Measurements from ENCODE around the gene GLI3. TPM values are rescaled to one million over a fixed set of nuclear protein-coding genes. Genes with fewer than 3 reads are reported as not detected.

Gene GLI3
- total RNA-seq, 2 donors from 2014 or later = 0.34 to 1.1 TPM

DNA sequence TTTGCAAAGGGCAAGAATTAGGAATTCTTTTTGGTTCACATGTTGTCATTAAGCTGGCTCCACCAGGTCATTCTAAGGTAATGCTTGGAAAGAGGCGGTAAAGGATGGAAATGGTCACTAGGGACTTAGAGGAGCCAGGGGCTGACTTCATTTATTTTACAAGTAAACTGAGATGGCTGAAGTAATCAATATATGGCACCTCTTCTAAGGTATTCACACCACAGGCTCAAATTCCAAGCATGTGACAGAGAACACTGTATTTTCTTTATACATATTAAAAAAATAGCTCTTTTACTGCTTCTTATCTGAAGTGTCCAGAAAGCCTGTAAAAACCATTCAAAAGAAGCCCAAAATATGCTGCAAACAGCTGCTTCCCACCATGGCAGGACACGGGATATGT lies 239.0 kb downstream of the GLI3 start:
- Mint-ChIP-seq H3K4me1 (peaks cover 8% of the 10 kb centered on the region), H3K4me3 (no peak overlapping the region), H3K36me3 (ENCODE audit: low read depth) (no peaks in the 10 kb centered on the region), H3K27ac (no peak overlapping the region), H3K27me3 (peaks cover 26% of the 10 kb centered on the region)
- DNase-seq (no peak), ATAC-seq (no peak)
- H3K9me3 ChIP-seq (ENCODE audit: control insufficient read depth, low read length, poor library complexity, severe bottlenecking) = no peaks in the 10 kb centered on the region

DNA sequence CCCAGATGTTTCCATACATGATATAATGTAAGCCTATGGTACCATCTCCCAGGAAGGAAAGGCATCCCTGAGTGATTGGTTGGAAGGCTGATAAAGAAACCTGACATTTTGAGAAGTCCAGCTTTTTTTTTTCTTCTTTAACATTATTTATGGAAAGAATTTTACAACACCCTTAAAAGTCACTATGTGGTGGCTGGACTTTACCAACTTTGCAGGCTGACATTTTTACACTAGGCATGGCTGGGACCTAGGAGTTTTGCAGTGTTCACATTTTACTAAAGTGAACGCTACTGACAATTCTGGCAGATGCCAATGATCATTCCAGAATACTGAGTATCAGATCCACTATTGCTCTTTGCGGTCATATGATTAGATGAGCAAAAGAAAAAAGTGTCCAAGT lies 239.9 kb downstream of the GLI3 start:
- Mint-ChIP-seq H3K4me3 (no peak overlapping the region), H3K27ac (no peak overlapping the region), H3K27me3 (peaks cover 35% of the 10 kb centered on the region), H3K4me1 (peaks cover 11% of the 10 kb centered on the region), H3K36me3 (ENCODE audit: low read depth) (no peaks in the 10 kb centered on the region)
- H3K9me3 ChIP-seq (ENCODE audit: control insufficient read depth, low read length, poor library complexity, severe bottlenecking) = no peaks in the 10 kb centered on the region
- ATAC-seq = no peak
- DNase-seq = no peak

DNA sequence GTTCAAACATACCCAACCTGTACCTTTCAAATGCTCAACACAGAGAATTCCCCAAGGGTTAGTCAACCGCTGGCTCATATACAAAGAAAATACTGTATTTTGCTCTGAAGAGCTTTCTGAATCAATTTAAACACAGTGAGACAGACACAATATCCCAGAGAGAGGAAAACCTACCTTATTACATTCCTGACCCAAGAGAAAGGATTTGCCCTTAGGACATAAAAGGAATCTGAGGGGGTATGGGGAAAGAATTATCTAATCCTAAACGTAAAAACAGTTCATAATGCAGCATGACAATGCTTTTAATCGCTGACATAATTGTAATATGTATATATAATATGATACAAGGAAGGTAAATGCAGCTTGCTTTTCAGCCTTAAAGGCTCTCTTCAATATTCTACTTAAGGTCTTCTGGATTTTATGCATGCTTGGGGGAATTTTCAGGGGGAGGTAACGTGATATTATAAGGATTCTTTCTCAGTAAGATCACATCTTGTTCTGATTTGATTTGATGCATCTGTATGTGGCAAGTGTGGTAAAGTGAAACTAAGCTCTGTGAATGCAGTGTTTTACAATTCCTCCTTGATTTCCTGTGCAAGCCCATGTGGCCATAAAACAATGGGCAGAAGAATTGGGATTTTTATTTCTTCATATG lies 240.5 kb downstream of the GLI3 start:
- DNase-seq (no peak), ATAC-seq (no peak)
- H3K9me3 ChIP-seq (ENCODE audit: control insufficient read depth, low read length, poor library complexity, severe bottlenecking) = no peaks in the 10 kb centered on the region
- peaks cover 11% of the 10 kb centered on the region for H3K4me1 Mint-ChIP-seq
- H3K4me3 Mint-ChIP-seq = no peak overlapping the region
- H3K36me3 Mint-ChIP-seq (ENCODE audit: low read depth) = no peaks in the 10 kb centered on the region
- H3K27ac Mint-ChIP-seq = no peak overlapping the region
- peaks cover 40% of the 10 kb centered on the region for H3K27me3 Mint-ChIP-seq

DNA sequence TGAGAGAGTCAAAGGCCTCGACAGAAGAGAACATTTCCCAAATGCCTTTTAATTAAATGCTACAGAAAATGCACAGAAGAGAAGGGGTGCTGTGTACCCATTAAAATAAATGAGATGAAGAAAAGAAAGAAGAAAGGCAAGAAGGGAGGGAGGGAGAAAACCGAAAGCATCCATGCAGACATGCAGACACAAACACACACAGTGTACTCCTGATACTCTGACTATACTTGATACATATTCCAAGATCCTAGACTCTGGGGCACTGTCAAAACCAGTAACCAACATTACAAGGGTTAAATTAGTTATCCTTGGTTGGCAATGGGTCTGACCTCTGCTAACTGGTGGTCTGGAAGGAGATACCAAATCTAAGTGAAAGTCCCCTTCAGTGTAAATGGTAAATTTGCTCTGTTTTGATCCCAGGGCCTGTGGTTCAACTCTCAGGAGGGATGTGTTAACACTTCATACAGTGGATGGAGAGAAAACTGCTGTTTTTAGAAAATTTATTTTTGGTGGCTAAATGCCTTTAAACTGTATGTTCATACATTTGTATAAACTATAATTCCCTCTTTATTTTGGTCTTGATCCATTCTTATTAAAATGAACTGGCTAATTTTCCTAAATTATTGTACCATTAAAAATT lies 241.3 kb downstream of the GLI3 start:
- H3K4me3 Mint-ChIP-seq = no peak overlapping the region
- H3K36me3 Mint-ChIP-seq (ENCODE audit: low read depth) = no peaks in the 10 kb centered on the region

DNA sequence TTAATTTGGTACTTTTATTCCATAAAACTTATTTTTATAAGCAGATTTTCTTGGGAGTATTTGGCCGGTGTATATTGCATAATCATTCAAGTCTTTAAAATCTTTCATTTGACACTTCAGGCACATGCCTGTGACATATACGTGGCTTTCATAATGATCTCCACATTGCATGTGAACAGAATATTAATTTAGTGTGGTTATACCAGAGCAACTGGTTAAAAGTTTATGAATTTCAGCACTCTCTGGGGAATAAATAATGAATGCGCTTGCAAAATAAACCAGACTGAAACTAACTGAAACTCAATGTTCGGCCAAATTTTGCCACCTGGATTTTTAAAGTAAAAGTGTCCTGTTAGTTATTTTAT lies 242.3 kb downstream of the GLI3 start:
- H3K27me3 Mint-ChIP-seq = peaks cover 29% of the 10 kb centered on the region
- peaks cover 8% of the 10 kb centered on the region for H3K4me1 Mint-ChIP-seq
- H3K4me3 Mint-ChIP-seq = no peak overlapping the region
- H3K36me3 Mint-ChIP-seq (ENCODE audit: low read depth) = no peaks in the 10 kb centered on the region
- DNase-seq (no peak), ATAC-seq (no peak)
- no peak overlapping the region for H3K27ac Mint-ChIP-seq
- H3K9me3 ChIP-seq (ENCODE audit: control insufficient read depth, low read length, poor library complexity, severe bottlenecking) = no peaks in the 10 kb centered on the region

More for the DNA sequence above, 241.3 kb downstream of the GLI3 start:
- no peak for ATAC-seq
- no peak for DNase-seq
- H3K9me3 ChIP-seq (ENCODE audit: control insufficient read depth, low read length, poor library complexity, severe bottlenecking) = no peaks in the 10 kb centered on the region
- Mint-ChIP-seq H3K27ac (no peak overlapping the region), H3K4me1 (peaks cover 11% of the 10 kb centered on the region), H3K27me3 (peaks cover 40% of the 10 kb centered on the region)

DNA sequence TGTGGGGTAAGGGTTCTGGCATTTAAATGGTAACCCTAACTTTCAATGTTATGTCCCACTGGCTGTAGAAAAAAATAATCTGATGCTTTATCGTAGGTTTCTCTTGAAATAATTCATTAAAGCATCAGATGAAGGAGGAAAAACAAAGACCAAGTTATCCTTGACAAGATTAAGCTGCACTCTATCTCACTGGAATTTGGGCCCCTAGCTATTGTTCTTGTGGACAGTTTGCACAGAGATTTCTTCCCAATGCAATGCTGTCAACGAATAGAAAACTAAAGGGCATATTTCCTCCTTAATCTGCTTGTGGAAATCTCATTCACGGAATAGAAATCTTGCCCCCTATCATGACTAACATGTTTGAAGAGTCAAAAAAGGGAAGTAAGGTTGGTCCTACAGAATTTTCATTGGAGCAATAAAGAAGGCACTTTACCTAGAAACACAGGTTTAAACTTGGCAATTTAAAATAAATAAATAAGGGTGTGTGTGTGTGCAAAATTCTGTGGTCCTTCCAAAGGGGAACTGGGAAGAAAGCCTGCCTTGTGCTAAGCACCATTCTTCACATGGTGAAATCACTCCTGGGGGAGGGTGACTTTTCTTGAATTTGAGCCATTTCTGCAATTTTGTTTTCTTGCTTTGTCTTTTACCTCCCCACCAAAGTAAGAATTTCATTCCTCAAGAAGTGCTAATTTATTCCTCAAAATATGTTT lies 242.8 kb downstream of the GLI3 start:
- H3K36me3 Mint-ChIP-seq (ENCODE audit: low read depth) = no peaks in the 10 kb centered on the region
- no peak overlapping the region for H3K4me3 Mint-ChIP-seq
- peaks cover 25% of the 10 kb centered on the region for H3K27me3 Mint-ChIP-seq
- peaks cover 7% of the 10 kb centered on the region for H3K4me1 Mint-ChIP-seq
- ATAC-seq = no peak
- no peak overlapping the region for H3K27ac Mint-ChIP-seq
- no peak for DNase-seq
- no peaks in the 10 kb centered on the region for H3K9me3 ChIP-seq (ENCODE audit: control insufficient read depth, low read length, poor library complexity, severe bottlenecking)

DNA sequence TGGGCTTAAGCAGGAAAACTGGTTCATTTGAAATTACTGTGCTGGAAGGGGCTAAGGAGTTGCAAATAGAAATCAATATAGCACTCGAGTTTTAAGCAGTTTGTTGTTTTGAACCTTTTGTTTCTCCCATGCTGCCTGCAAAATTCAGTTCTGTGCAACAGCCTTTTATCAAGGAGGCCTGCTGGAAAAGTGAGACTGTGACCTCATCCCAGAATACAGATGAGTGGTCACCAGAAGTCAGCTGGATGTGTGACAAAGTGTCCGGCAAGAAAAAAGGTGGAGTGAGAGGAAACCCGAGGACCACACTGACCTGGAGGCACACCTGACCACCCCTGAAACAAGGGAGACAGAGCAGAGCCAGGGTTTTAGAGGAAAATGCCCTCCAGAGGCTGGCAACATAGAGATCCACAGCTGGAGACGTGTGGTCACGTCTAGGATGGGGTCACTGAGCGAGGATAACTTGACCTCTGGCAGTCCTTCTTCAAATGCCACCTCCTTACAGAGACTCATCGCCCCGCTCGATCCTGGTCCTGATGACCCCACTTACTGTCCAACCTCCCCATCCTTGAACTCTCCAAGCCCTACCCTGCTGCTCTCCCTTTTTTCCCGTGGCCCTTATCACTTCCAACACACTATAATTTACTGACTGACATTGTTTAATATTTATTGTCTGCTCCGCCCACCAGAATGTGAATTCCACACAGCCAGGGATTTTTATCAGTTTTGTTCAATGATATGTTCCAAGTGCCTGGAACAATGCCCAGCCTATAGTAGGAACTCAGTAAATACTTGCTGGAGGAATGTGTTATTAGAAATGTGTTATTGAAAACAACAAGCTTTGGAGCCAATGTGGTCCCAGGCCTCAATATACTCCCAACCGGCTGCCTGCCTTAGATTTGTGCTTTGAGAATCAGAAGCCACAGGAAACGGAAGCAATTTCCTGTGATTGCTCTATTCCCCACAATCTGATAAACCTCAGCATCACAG lies 243.8 kb downstream of the GLI3 start:
- H3K36me3 Mint-ChIP-seq (ENCODE audit: low read depth) = no peaks in the 10 kb centered on the region
- no peaks in the 10 kb centered on the region for H3K9me3 ChIP-seq (ENCODE audit: control insufficient read depth, low read length, poor library complexity, severe bottlenecking)
- H3K4me3 Mint-ChIP-seq = no peak overlapping the region
- H3K27me3 Mint-ChIP-seq = peaks cover 25% of the 10 kb centered on the region
- H3K27ac Mint-ChIP-seq = peak overlapping the region; percentile 10
- ATAC-seq (no peak), DNase-seq (no peak)
- H3K4me1 Mint-ChIP-seq = peaks cover 7% of the 10 kb centered on the region

DNA sequence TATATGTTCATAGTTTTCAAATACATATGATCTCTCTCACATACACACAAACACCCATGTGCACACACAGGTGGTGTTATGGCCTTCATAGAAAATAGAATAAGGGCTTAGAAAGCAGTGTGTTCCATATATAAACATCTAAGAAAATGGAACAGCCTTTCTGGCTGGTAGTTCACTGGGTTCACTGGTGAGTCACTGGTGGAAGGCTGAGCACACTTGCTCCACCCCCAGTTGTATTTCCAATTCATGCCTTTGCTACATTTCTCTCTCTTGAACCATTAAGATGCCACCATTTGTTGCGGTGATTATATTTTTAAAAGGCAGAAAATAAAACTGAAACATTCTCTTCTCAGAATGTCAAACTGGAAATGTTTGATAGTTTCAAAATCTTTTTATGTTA lies 252.1 kb downstream of the GLI3 start:
- no peak for DNase-seq
- Mint-ChIP-seq H3K27ac (no peak overlapping the region), H3K4me3 (no peak overlapping the region), H3K27me3 (peaks cover 28% of the 10 kb centered on the region), H3K4me1 (no peaks in the 10 kb centered on the region), H3K36me3 (ENCODE audit: low read depth) (peaks cover 2% of the 10 kb centered on the region)
- H3K9me3 ChIP-seq (ENCODE audit: control insufficient read depth, low read length, poor library complexity, severe bottlenecking) = no peaks in the 10 kb centered on the region
- ATAC-seq = no peak

DNA sequence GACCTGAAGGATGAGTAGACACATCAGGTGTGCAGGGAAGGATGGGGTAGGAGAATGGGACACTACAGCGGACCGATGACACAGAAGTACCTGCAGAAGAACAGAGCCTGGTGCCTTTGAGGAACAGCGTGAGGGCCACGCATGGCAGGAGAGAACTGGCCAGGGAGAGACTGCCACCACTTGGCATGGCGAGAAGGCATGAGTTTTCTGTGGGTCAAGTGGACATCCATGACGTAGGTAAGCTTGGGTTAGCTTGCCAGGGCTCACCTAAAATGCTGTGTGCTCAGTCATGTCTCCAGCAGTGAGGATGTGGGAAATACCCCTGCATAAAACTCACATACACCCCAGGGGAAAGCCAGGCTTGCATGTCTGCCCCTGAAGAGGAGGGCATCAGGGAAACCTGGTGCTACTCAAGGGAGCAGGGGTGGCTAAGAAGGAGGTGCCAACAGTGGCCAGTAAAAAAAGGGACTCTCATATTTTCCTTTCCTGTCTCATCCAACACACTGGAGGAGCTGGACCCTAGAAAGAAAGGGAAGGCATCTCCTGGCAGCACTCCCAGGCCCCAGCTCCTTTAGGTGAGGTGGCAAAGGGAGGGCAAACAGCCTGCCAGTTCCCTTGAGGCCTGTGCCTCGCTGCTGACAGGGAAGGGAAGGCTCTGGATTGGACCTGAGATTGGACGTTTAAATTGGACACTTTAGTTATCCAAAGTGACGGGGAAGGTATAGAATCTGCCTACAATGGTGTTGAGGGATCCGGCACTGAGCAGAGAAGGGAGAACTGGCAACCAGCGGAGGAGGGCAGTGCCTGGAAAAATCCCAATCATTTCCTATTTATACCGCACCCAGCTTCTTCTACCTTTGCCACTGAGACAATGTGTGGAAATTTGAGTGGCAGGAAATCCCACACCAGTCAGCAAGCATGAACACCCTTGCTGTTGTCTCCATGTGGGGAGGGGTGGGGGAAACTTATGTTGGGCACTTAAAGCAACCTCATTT lies 255.7 kb downstream of the GLI3 start:
- ATAC-seq (no peak), DNase-seq (no peak)
- peaks cover 2% of the 10 kb centered on the region for H3K36me3 Mint-ChIP-seq (ENCODE audit: low read depth)
- peaks cover 38% of the 10 kb centered on the region for H3K27me3 Mint-ChIP-seq
- no peaks in the 10 kb centered on the region for H3K9me3 ChIP-seq (ENCODE audit: control insufficient read depth, low read length, poor library complexity, severe bottlenecking)
- H3K4me3 Mint-ChIP-seq = no peak overlapping the region
- H3K4me1 Mint-ChIP-seq = no peaks in the 10 kb centered on the region
- no peak overlapping the region for H3K27ac Mint-ChIP-seq

DNA sequence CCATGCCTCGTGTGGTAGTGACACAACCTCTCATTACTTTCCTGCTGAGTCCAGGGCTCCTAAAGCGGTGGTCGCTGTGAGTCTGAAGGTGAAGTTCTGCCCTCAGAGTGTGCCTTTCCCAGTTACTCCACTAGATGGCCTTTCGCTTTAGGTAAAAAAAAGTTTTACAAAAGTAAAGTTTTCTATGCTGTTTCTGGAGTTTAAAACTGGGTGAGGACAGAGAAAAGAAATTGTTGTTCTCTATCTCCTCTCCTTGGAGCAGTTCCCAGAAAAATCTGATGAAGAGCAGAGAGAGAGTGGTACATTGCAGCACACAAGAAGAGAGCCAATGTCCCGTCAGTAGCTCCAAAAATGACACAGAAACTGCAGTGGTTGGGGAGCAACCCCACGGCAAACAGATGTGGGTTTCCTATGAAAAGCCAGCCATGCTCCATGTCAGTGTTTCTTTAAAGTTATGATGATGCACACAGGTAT lies 257.1 kb downstream of the GLI3 start:
- Mint-ChIP-seq H3K36me3 (ENCODE audit: low read depth) (peaks cover 2% of the 10 kb centered on the region), H3K4me3 (no peak overlapping the region)

DNA sequence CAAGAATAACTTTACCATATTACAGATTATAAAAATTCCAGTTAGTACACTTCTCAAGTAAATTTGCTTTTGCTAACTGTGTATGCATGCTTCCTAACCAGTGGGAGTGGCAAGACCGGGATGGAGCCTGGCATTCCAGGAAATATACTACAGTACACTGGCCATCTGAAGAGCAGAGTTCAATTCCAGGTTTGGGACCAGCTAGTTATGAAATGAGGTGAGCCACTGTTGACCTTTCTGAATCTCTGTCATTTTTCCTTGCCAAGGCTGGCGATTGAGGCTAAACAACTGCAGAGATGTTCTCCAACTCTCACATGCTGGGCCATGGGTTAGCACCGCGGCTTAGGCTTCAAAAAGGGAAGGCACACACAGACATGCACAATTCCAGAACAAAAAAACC lies 258.2 kb downstream of the GLI3 start:
- peaks cover 39% of the 10 kb centered on the region for H3K27me3 Mint-ChIP-seq
- H3K4me1 Mint-ChIP-seq = no peaks in the 10 kb centered on the region
- no peak overlapping the region for H3K4me3 Mint-ChIP-seq
- H3K27ac Mint-ChIP-seq = no peak overlapping the region
- peaks cover 2% of the 10 kb centered on the region for H3K36me3 Mint-ChIP-seq (ENCODE audit: low read depth)
- no peaks in the 10 kb centered on the region for H3K9me3 ChIP-seq (ENCODE audit: control insufficient read depth, low read length, poor library complexity, severe bottlenecking)
- no peak for ATAC-seq
- no peak for DNase-seq

More for the DNA sequence above, 257.1 kb downstream of the GLI3 start:
- DNase-seq = no peak
- Mint-ChIP-seq H3K4me1 (no peaks in the 10 kb centered on the region), H3K27ac (no peak overlapping the region), H3K27me3 (peaks cover 38% of the 10 kb centered on the region)
- no peak for ATAC-seq
- H3K9me3 ChIP-seq (ENCODE audit: control insufficient read depth, low read length, poor library complexity, severe bottlenecking) = no peaks in the 10 kb centered on the region

DNA sequence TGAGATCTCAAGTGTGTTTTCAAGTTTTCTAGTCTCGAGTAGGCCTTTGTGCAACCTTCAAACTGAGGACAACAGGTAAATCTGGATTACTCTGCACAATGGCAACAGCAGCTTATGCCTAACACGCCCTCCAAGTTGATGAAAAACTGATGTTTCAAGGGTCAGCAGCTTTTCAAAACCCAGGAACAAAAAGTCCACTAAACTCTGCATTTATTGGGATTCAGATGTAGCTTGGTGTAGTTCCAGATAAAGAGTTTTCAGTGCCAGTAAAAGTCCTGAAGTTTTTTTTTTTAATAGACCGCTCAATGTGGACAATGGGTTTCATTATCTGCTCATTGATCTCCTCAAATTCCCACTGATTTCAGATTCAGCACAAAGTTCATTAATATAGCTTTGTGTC lies 259.3 kb downstream of the GLI3 start:
- H3K36me3 Mint-ChIP-seq (ENCODE audit: low read depth) = peaks cover 2% of the 10 kb centered on the region
- no peak overlapping the region for H3K27ac Mint-ChIP-seq
- DNase-seq = no peak
- H3K4me3 Mint-ChIP-seq = no peak overlapping the region
- no peak for ATAC-seq
- H3K27me3 Mint-ChIP-seq = peaks cover 37% of the 10 kb centered on the region
- no peaks in the 10 kb centered on the region for H3K4me1 Mint-ChIP-seq
- H3K9me3 ChIP-seq (ENCODE audit: control insufficient read depth, low read length, poor library complexity, severe bottlenecking) = no peaks in the 10 kb centered on the region
